Activated naive CD4-positive, alpha-beta T cell treated with anti-CD3 and anti-CD28 coated beads, Interleukin-2, amount 10 ng/mL, durations not matched to agents 5 hours and 36 hours (primary cell): Measurements from ENCODE around the gene TNP2. TPM values are rescaled to one million over a fixed set of nuclear protein-coding genes. Genes with fewer than 3 reads are reported as not detected.

ENCODE experiments used
- microRNA-seq: library from miRNA; unstranded; fragments of <30 nt; microRNA quantifications from one replicate; pipeline ENCODE4 v1.2.0, GENCODE V29; 2022; ENCODE audit warnings: borderline microRNAs expressed, borderline replicate concordance
- total RNA-seq, 2 experiments: library from RNA; stranded (reverse); gene quantifications; one replicate each; pipeline ENCODE4 v1.2.3, GENCODE V29; 2021

The TNP2 gene
- total RNA-seq = not detected

GRCh38 chr16:11268921-11269375 lies at the start of gene TNP2:
TNP2 (minus strand) TSS chr16:11269325; CDS start chr16:11269262, 63 bp downstream.

GRCh38 chr16:11280616-11281522 lies 11.7 kb upstream of the TNP2 start, which contains the start of gene PRM1:
PRM1 (minus strand) TSS chr16:11281330; CDS start chr16:11281238, 92 bp downstream.

GRCh38 chr16:11276143-11276895 lies 7.2 kb upstream of the TNP2 start, which contains the start of gene PRM2:
PRM2 (minus strand) TSS chr16:11276480; CDS start chr16:11276370, 110 bp downstream.

GRCh38 chr16:11272921-11273720 lies 4.0 kb upstream of the TNP2 start, which contains the start of gene PRM3:
PRM3 (minus strand) TSS chr16:11273629; CDS start chr16:11273595, 34 bp downstream.

GRCh38 chr16:11255737-11256660 lies 13.1 kb downstream of the TNP2 start, which contains the start of gene SOCS1:
SOCS1 (minus strand) TSS chr16:11256204; CDS start chr16:11255478, 726 bp downstream.

Small RNAs within 50 kb of the gene (microRNA-seq; reads per million reads assigned to microRNA genes)
- gene MIR548H2 = not detected

Other genes with a start within 250 kb of the TNP2 start
- 100 to 1,000 TPM; 167 to 170 TPM for gene SOCS1, start 13.1 kb downstream of the TNP2 start, total RNA-seq
- gene PRM3, start 4.3 kb upstream of the TNP2 start, total RNA-seq = not detected
- not detected for gene PRM2, start 7.2 kb upstream of the TNP2 start, total RNA-seq
- gene PRM1, start 12.0 kb upstream of the TNP2 start, total RNA-seq = not detected
- 10 to 100 TPM; 58.4 to 59.7 TPM for gene RMI2, start 76.1 kb upstream of the TNP2 start, total RNA-seq